ENCODE data around the gene RSRC1. TPM values are rescaled to one million over a fixed set of nuclear protein-coding genes. Genes with fewer than 3 reads are reported as not detected.

Gene RSRC1
- total RNA-seq, 2 experiments from 2014 or later = 44.9 to 61.6 TPM

DNA sequence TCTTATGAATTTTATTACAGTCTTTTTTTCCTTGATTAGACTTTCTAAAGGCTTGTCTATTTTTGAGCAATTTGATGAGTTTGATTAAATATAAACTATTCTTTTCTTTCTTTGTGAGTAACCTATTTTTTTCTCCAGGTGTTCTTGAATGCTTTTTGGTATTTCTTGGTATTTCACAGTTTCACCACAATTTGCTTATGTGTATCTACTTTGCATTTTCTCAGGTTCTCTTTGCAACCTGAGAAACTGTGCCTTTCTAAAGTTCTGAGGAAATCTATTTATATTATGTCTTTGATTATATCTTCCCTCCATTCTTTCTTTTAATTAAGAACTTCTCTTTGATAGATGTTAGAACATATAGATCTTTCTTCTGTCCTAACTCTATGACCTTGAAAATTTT, 344.0 kb downstream of the RSRC1 start:
- no peak overlapping the region for H3K4me3 Mint-ChIP-seq
- ATAC-seq = no peak
- DNase-seq = no peak
- H3K9me3 Mint-ChIP-seq (ENCODE audit: low read depth) = no peaks in the 10 kb centered on the region
- no peaks in the 10 kb centered on the region for H3K27me3 Mint-ChIP-seq
- no peaks in the 10 kb centered on the region for H3K4me1 Mint-ChIP-seq
- POLR2A ChIA-PET = no interaction called here
- H3K27ac Mint-ChIP-seq = no peak overlapping the region
- CTCF ChIA-PET = no interaction called here
- intact Hi-C loops (cut with DNase I, micrococcal nuclease) = no loop called here
- no peaks in the 10 kb centered on the region for H3K36me3 Mint-ChIP-seq (ENCODE audit: low read depth)

DNA sequence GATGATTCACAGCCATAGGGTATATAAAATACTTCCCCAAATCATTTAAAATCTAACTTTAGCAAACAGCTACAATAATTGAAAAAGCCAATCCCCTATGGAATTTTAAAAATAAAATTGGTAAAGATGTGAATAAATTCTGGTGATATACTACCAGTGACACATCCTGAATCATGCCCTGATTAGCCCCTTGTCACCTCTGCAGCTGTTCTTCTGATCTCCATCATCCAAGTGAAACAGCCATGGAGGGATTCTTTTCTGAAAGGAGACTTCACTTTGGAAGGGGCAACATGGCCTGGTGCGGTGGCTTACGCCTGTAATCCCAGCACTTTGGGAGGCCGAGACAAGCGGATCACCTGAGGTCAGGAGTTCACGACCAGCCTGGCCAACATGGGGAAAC, 345.5 kb downstream of the RSRC1 start:
- POLR2A ChIA-PET = no interaction called here
- CTCF ChIA-PET = interaction anchor here (1.4 kb wide), 1 partner anchor 21 kb away, joined by 3 read pairs; no protein-coding TSS in a partner anchor
- Mint-ChIP-seq H3K4me3 (no peak overlapping the region), H3K4me1 (no peaks in the 10 kb centered on the region), H3K36me3 (ENCODE audit: low read depth) (no peaks in the 10 kb centered on the region), H3K27me3 (no peaks in the 10 kb centered on the region), H3K27ac (no peak overlapping the region), H3K9me3 (ENCODE audit: low read depth) (no peaks in the 10 kb centered on the region)
- DNase-seq = no peak
- intact Hi-C loops (cut with DNase I, micrococcal nuclease) = no loop called here
- ATAC-seq = no peak

DNA sequence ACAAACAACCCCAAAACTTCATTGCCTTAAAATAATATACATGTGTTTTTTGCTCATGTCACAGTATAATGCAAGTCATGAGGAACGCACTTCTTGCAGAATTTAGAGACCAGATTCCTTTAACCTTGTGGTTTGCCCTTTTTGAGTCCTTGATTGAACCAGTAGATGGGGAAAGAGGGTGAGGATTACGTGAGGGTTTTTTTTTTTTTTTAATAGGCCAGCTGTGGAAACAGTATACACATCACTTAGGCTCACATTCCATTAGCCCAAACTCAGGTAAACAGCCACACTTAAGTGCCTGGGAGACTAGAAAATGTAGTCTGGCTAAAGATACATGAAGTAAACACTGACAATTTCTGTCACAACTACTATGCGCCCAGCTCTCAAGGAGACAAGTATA, 346.2 kb downstream of the RSRC1 start:
- no peaks in the 10 kb centered on the region for H3K27me3 Mint-ChIP-seq
- intact Hi-C loops (cut with DNase I, micrococcal nuclease) = no loop called here
- DNase-seq = no peak
- H3K4me3 Mint-ChIP-seq = no peak overlapping the region
- H3K9me3 Mint-ChIP-seq (ENCODE audit: low read depth) = no peaks in the 10 kb centered on the region
- POLR2A ChIA-PET = no interaction called here
- ATAC-seq = no peak
- CTCF ChIA-PET = interaction anchor here (1.4 kb wide), 1 partner anchor 22 kb away, joined by 3 read pairs; no protein-coding TSS in a partner anchor
- no peaks in the 10 kb centered on the region for H3K4me1 Mint-ChIP-seq
- no peak overlapping the region for H3K27ac Mint-ChIP-seq
- H3K36me3 Mint-ChIP-seq (ENCODE audit: low read depth) = no peaks in the 10 kb centered on the region

DNA sequence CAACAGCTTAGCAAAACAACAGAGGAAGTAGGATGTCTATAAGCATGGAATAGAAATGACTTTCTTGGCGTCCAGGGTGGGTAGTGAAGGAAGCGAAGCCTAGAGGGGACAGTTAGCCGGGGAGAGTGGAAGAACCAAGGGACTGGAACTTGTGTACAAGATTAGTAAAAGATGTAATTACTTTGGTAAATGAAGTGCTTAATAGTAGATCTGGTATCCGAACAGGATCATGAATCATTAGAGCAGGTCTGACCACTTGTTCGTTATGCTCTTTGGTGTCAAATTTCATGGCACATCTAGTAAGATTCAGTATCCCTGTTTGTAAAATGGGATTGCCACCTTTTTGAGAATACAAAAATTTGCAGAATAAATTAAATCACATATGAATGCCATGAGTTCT, 348.6 kb downstream of the RSRC1 start:
- no peaks in the 10 kb centered on the region for H3K9me3 Mint-ChIP-seq (ENCODE audit: low read depth)

DNA sequence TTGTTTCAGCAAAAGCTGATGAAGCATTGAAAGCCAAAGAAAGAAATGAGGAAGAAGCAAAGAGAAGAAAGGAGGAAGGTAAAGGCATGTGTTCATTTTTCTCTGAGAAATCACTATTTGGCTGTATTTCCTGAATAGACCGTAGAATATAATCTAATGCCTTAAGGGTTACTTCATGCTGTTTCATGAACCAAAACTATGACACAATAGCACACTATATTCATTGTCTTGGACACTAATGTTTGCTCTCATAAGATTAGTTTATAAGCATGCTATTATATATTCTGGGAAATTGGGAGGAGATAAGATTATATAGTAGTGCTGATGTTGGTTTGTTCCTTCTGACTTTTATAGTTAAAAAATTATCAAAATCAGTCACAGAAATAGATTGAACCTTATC, 351.0 kb downstream of the RSRC1 start:
- Mint-ChIP-seq H3K4me1 (no peaks in the 10 kb centered on the region), H3K27me3 (no peaks in the 10 kb centered on the region), H3K27ac (no peak overlapping the region), H3K9me3 (ENCODE audit: low read depth) (no peaks in the 10 kb centered on the region), H3K4me3 (no peak overlapping the region), H3K36me3 (ENCODE audit: low read depth) (peaks cover 2% of the 10 kb centered on the region)
- POLR2A ChIA-PET = no interaction called here
- DNase-seq = no peak
- intact Hi-C loops (cut with DNase I, micrococcal nuclease) = no loop called here
- ATAC-seq = no peak
- CTCF ChIA-PET = no interaction called here

More for the DNA sequence above, 348.6 kb downstream of the RSRC1 start:
- H3K27ac Mint-ChIP-seq = no peak overlapping the region
- H3K27me3 Mint-ChIP-seq = no peaks in the 10 kb centered on the region
- no peaks in the 10 kb centered on the region for H3K4me1 Mint-ChIP-seq
- H3K4me3 Mint-ChIP-seq = no peak overlapping the region
- ATAC-seq (no peak), DNase-seq (no peak)
- peaks cover 2% of the 10 kb centered on the region for H3K36me3 Mint-ChIP-seq (ENCODE audit: low read depth)
- intact Hi-C loops (cut with DNase I, micrococcal nuclease) = no loop called here
- POLR2A ChIA-PET = no interaction called here
- CTCF ChIA-PET = no interaction called here

DNA sequence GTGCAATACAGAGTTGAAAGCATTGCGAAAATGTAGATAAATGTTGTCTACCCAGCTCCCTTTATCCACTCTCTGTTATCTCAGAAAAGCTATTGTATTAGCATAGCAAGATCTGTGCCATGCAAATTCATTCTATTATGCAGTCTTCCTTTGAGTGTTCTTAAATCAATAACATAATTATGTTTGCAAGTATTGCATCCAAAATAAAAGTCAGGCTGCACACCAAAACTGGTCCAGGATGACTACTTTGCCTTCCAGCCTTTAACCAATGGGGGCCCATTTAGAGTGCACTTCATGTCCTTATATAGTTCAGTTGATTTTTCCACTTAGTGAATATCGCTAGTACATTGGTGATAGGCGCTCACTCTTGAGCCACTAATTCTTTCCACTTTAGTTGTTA, 353.7 kb downstream of the RSRC1 start:
- H3K4me1 Mint-ChIP-seq = no peaks in the 10 kb centered on the region
- H3K4me3 Mint-ChIP-seq = no peak overlapping the region
- ChIA-PET POLR2A (no interaction called here), CTCF (no interaction called here)
- intact Hi-C loops (cut with DNase I, micrococcal nuclease) = no loop called here
- DNase-seq = no peak
- H3K36me3 Mint-ChIP-seq (ENCODE audit: low read depth) = peaks cover 2% of the 10 kb centered on the region
- no peak overlapping the region for H3K27ac Mint-ChIP-seq
- H3K9me3 Mint-ChIP-seq (ENCODE audit: low read depth) = no peaks in the 10 kb centered on the region
- H3K27me3 Mint-ChIP-seq = no peaks in the 10 kb centered on the region
- ATAC-seq = no peak

DNA sequence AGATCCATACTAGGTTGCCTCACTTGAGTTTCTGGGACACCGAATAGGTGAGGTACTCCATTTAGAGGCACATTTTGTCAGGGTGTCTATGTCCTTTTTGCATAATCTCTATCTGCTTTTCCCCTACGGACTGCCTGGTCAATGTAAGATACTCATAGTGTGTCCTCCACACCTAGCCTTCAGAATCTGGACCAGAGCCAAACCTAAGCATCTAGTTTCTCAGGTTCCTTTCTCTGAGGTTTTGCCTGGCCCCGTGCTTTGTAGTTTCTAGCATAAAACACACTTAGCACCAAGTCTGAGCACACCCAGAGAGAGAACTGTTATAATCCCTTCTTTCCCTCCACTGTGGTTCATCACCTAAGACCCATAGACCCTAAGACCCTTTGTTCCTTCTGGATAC, 355.2 kb downstream of the RSRC1 start:
- Mint-ChIP-seq H3K4me3 (no peak overlapping the region), H3K36me3 (ENCODE audit: low read depth) (peaks cover 2% of the 10 kb centered on the region), H3K27ac (no peak overlapping the region), H3K9me3 (ENCODE audit: low read depth) (no peaks in the 10 kb centered on the region), H3K4me1 (no peaks in the 10 kb centered on the region), H3K27me3 (no peaks in the 10 kb centered on the region)
- ATAC-seq (no peak), DNase-seq (no peak)
- ChIA-PET CTCF (no interaction called here), POLR2A (no interaction called here)
- intact Hi-C loops (cut with DNase I, micrococcal nuclease) = no loop called here

DNA sequence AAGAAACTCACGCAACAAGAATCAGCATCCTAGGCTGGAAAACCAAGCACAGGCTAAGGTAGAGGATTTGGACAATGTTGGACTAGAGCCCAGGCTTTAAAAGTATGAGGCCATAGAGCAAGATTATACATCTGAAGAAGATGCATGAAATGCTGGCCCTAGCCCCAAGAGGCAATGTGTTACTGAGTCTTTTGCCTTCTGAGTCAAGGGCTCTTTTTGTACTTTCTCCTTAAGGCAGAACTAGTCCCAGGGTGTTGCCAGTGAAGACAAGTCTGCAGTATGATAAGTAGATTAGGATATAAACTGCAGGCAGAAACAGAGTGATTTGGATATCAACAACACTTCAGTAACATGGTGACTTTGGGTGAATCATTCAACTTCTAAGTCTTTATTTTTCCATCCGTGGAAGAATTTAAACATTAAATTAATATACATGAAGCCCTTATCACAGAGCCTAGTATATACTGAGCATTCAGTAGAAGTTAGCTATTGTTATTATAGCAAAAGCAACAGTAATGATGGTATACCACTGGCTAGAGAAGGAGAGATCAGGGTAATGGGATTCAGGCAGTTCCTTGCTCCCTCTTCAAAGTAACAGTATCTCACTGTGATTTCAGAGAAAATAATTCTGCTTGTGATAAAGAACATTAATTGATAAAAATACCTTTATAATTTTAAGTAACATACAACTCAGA, 361.2 kb downstream of the RSRC1 start:
- Mint-ChIP-seq H3K9me3 (ENCODE audit: low read depth) (no peaks in the 10 kb centered on the region), H3K27me3 (no peaks in the 10 kb centered on the region), H3K4me3 (no peak overlapping the region), H3K27ac (no peak overlapping the region), H3K4me1 (no peaks in the 10 kb centered on the region), H3K36me3 (ENCODE audit: low read depth) (no peaks in the 10 kb centered on the region)
- ChIA-PET POLR2A (no interaction called here), CTCF (interaction anchor here (0.7 kb wide), 1 partner anchor 18 kb away, joined by 3 read pairs; no protein-coding TSS in a partner anchor)
- intact Hi-C loops (cut with DNase I, micrococcal nuclease) = no loop called here
- DNase-seq (no peak), ATAC-seq (no peak)

DNA sequence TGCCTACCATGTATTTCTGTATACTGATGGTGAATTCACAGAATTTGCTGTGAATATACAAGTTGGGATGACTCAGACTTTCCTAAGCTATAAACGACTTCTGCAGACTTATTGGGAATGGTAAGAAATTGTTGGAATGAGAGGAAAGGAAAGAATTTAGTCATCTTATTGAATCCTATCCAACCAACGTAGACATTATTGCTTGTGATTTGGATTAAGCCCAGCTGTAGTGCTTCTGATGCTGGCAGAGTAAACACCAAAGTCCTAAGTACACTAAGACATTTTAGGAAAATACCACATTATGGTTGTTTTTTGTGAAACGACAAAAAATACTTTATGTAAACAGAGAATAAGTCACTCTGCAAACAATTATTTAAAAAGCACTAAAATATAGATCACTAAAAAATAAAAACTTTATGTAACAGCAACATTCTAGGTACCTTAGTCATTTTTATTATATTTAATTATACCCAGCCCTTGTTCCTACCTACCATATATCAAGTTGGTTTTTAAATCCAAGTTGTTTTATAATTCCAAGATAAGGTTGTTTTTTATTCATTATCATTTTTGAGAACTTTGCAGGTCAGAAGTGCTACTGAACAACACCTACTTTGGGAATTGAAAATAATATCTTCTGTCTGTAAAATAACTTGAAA, 361.9 kb downstream of the RSRC1 start:
- no peaks in the 10 kb centered on the region for H3K9me3 Mint-ChIP-seq (ENCODE audit: low read depth)
- no peaks in the 10 kb centered on the region for H3K4me1 Mint-ChIP-seq
- ATAC-seq (no peak), DNase-seq (no peak)
- H3K36me3 Mint-ChIP-seq (ENCODE audit: low read depth) = no peaks in the 10 kb centered on the region
- intact Hi-C loops (cut with DNase I, micrococcal nuclease) = no loop called here
- no peaks in the 10 kb centered on the region for H3K27me3 Mint-ChIP-seq
- H3K4me3 Mint-ChIP-seq = no peak overlapping the region
- H3K27ac Mint-ChIP-seq = no peak overlapping the region
- POLR2A ChIA-PET = no interaction called here
- CTCF ChIA-PET = interaction anchor here (0.7 kb wide), 1 partner anchor 17 kb away, joined by 3 read pairs; no protein-coding TSS in a partner anchor

DNA sequence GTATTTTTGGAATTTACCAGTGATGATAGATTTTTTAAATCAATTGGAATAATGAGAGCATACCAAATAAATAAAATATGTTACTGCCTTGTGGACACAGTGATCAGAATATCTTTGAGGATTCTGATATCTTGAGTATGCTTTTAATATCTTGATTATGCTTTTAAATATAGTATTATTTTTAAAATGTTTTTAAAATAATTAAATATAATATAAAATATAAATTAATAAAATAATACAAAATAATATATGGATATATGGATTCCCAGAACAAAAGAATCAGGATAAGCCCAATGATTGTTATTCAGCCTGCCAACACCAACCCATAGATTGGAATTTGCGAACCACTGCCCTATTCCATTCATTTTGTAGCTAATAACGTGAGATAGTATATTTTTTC, 369.2 kb downstream of the RSRC1 start:
- no peak for ATAC-seq
- CTCF ChIA-PET = no interaction called here
- DNase-seq = no peak
- Mint-ChIP-seq H3K27ac (no peak overlapping the region), H3K9me3 (ENCODE audit: low read depth) (no peaks in the 10 kb centered on the region), H3K36me3 (ENCODE audit: low read depth) (no peaks in the 10 kb centered on the region), H3K4me3 (no peak overlapping the region), H3K4me1 (no peaks in the 10 kb centered on the region), H3K27me3 (no peaks in the 10 kb centered on the region)
- intact Hi-C loops (cut with DNase I, micrococcal nuclease) = no loop called here
- POLR2A ChIA-PET = no interaction called here

DNA sequence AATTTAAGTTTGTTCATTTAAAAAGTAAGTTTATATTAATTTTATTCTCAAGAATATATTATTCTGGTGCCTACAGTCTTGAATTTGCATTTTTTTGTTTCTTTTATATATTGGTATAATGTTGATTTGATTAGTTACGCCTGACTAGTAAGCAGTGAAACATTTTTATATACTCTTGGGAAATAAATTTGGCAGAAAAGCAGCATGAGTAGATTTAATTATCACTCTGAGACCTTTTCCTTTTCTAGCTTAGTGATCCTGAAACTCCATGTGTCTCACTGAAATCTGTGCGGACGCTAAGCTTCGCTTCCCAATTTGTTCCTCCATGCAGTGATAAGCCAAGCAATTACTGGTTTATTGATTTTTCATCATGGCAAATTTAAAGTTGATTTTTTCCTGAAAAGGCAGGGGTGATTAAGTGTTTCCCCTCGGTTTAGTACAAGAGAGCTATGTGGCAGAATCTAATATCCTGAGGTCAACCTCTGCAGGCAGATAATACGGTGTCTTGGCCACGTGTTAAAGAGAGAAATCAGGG, 373.9 kb downstream of the RSRC1 start:
- Mint-ChIP-seq H3K9me3 (ENCODE audit: low read depth) (no peaks in the 10 kb centered on the region), H3K4me1 (no peaks in the 10 kb centered on the region), H3K27me3 (no peaks in the 10 kb centered on the region), H3K27ac (no peak overlapping the region), H3K4me3 (no peak overlapping the region), H3K36me3 (ENCODE audit: low read depth) (no peaks in the 10 kb centered on the region)
- DNase-seq = no peak
- ChIA-PET POLR2A (no interaction called here), CTCF (no interaction called here)
- no peak for ATAC-seq
- intact Hi-C loops (cut with DNase I, micrococcal nuclease) = no loop called here

DNA sequence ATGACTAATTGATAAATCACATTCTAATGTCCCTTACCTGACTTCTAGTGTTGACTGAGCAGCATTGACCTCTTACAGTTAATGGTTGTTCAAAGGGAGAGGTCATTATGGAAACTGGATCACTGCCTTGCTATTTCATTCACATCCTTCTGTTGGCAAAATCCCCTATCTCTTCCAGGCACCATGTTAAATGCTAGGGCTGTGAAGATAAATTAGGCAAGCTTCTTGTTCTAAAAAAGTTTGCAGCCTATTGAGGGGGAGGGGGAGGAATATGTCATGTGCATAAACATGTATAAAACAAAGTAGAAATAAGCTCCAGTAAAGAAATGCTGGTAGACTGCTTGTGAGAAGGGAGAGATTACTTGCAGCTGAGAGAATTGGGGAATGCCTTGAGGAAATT, 376.3 kb downstream of the RSRC1 start:
- H3K36me3 Mint-ChIP-seq (ENCODE audit: low read depth) = no peaks in the 10 kb centered on the region
- no peak overlapping the region for H3K27ac Mint-ChIP-seq
- CTCF ChIA-PET = interaction anchor here (1.3 kb wide), 1 partner anchor 17 kb away, joined by 3 read pairs; no protein-coding TSS in a partner anchor
- intact Hi-C loops (cut with DNase I, micrococcal nuclease) = no loop called here
- H3K4me3 Mint-ChIP-seq = no peak overlapping the region
- POLR2A ChIA-PET = no interaction called here
- DNase-seq (no peak), ATAC-seq (no peak)
- peaks cover 3% of the 10 kb centered on the region for H3K9me3 Mint-ChIP-seq (ENCODE audit: low read depth)
- H3K4me1 Mint-ChIP-seq = no peaks in the 10 kb centered on the region
- H3K27me3 Mint-ChIP-seq = no peaks in the 10 kb centered on the region

Data from activated CD4-positive, alpha-beta T cell treated with anti-CD3 and anti-CD28 coated beads for 36 hours (primary cell).